Activated CD4-positive, alpha-beta memory T cell treated with anti-CD3 and anti-CD28 coated beads, Interleukin-2, amount 10 ng/mL, durations not matched to agents 7 days and 5 days (primary cell): ENCODE measurements around the gene GLT8D1. TPM values are rescaled to one million over a fixed set of nuclear protein-coding genes. Genes with fewer than 3 reads are reported as not detected.

Experiments used
- CTCF ChIA-PET: fragments of 350-600 bp; sonication (Branson Sonifier 250); formaldehyde crosslinking; loops from one replicate; lab custom pipeline; 2021; ENCODE audit warnings: antibody characterized with exemption, inconsistent platforms; lab: Charles Lee
- POLR2A ChIA-PET: fragments of 350-600 bp; sonication (Branson Sonifier 250); formaldehyde crosslinking; loops from one replicate; lab custom pipeline; 2021; ENCODE audit warnings: antibody characterized with exemption; lab: Charles Lee
- DNase-seq: peaks from one replicate; pipeline ENCODE4 v3.0.0-alpha.2; 2020
- H3K27ac Mint-ChIP-seq: one replicate; pipeline ENCODE4 v1.8.0; 2021; ENCODE audit warnings: mild to moderate bottlenecking, mixed read lengths
- H3K27me3 Mint-ChIP-seq: one replicate; pipeline ENCODE4 v1.8.0; 2021; ENCODE audit warnings: mixed read lengths
- H3K36me3 Mint-ChIP-seq: one replicate; pipeline ENCODE4 v1.8.0; 2021; ENCODE audit warnings: low read depth, mixed read lengths
- H3K4me1 Mint-ChIP-seq: one replicate; pipeline ENCODE4 v1.8.0; 2021; ENCODE audit warnings: mixed read lengths
- H3K4me3 Mint-ChIP-seq: one replicate; pipeline ENCODE4 v1.8.0; 2021; ENCODE audit warnings: mild to moderate bottlenecking, mixed read lengths
- H3K9me3 Mint-ChIP-seq: one replicate; pipeline ENCODE4 v1.8.0; 2021; ENCODE audit warnings: mixed read lengths
- total RNA-seq, 2 experiments: library from RNA; stranded (reverse); gene quantifications; one replicate each; pipeline ENCODE4 v1.2.3, GENCODE V29; 2021

GLT8D1 gene
- total RNA-seq, 2 experiments from 2014 or later, result 43.4 to 46.7 TPM

- H3K27ac Mint-ChIP-seq, result peak overlapping the region; percentile 86
- peaks cover 61% of the 10 kb centered on the region for H3K36me3 Mint-ChIP-seq
- ChIA-PET POLR2A (interaction anchor here (0.6 to 2.3 kb wide), 3 partner anchors 11 to 16 kb away, joined by 3 to 12 read pairs (median 4); partner anchors contain the start of gene PBRM1), CTCF (interaction anchor here (0.9 to 1.0 kb wide), 2 partner anchors 13 to 34 kb away, joined by 3 to 5 read pairs; no protein-coding TSS in a partner anchor)
- peak; percentile 71 for DNase-seq
- H3K4me3 Mint-ChIP-seq, result peak overlapping the region; percentile 43
- H3K4me1 Mint-ChIP-seq, result peaks cover 30% of the 10 kb centered on the region
- H3K27me3 Mint-ChIP-seq, result no peaks in the 10 kb centered on the region
- H3K9me3 Mint-ChIP-seq, result no peaks in the 10 kb centered on the region
Measured at GRCh38 chr3:52670621-52671521, 34.7 kb downstream of the GLT8D1 start.

GRCh38 chr3:52663098-52663497 lies 42.5 kb downstream of the GLT8D1 start:
- CTCF ChIA-PET, result interaction anchor here (0.6 kb wide), 1 partner anchor 68 kb away, joined by 4 read pairs; no protein-coding TSS in a partner anchor
- H3K4me3 Mint-ChIP-seq, result no peak overlapping the region
- H3K4me1 Mint-ChIP-seq, result no peaks in the 10 kb centered on the region
- H3K36me3 Mint-ChIP-seq, result peaks cover 60% of the 10 kb centered on the region
- POLR2A ChIA-PET, result no interaction called here
- no peak for DNase-seq
- no peak overlapping the region for H3K27ac Mint-ChIP-seq
- no peaks in the 10 kb centered on the region for H3K27me3 Mint-ChIP-seq
- no peaks in the 10 kb centered on the region for H3K9me3 Mint-ChIP-seq

GRCh38 chr3:52660046-52660445 lies 45.5 kb downstream of the GLT8D1 start:
- Mint-ChIP-seq H3K4me1 (peaks cover 1% of the 10 kb centered on the region), H3K27ac (no peak overlapping the region), H3K27me3 (no peaks in the 10 kb centered on the region), H3K36me3 (peaks cover 62% of the 10 kb centered on the region), H3K9me3 (no peaks in the 10 kb centered on the region), H3K4me3 (no peak overlapping the region)
- POLR2A ChIA-PET, result no interaction called here
- DNase-seq, result no peak
- CTCF ChIA-PET, result no interaction called here

GRCh38 chr3:52655895-52656294 lies 49.7 kb downstream of the GLT8D1 start:
- H3K36me3 Mint-ChIP-seq, result peaks cover 48% of the 10 kb centered on the region
- no peaks in the 10 kb centered on the region for H3K27me3 Mint-ChIP-seq
- no peak for DNase-seq
- H3K9me3 Mint-ChIP-seq, result no peaks in the 10 kb centered on the region
- H3K27ac Mint-ChIP-seq, result no peak overlapping the region
- POLR2A ChIA-PET, result no interaction called here
- CTCF ChIA-PET, result no interaction called here
- H3K4me3 Mint-ChIP-seq, result no peak overlapping the region
- peaks cover 5% of the 10 kb centered on the region for H3K4me1 Mint-ChIP-seq

- Mint-ChIP-seq H3K9me3 (no peaks in the 10 kb centered on the region), H3K4me3 (no peak overlapping the region), H3K4me1 (peaks cover 13% of the 10 kb centered on the region), H3K27me3 (no peaks in the 10 kb centered on the region), H3K36me3 (peaks cover 62% of the 10 kb centered on the region), H3K27ac (no peak overlapping the region)
- ChIA-PET POLR2A (interaction anchor here (0.8 to 1.5 kb wide), 4 partner anchors 9 to 39 kb away, joined by 3 to 6 read pairs (median 4); no protein-coding TSS in a partner anchor), CTCF (interaction anchor here (0.7 to 1.1 kb wide), 2 partner anchors 10 to 26 kb away, joined by 3 read pairs; no protein-coding TSS in a partner anchor)
- DNase-seq, result no peak
Measured at GRCh38 chr3:52651592-52651991, 54.0 kb downstream of the GLT8D1 start.

- peak overlapping the region; percentile 17 for H3K27ac Mint-ChIP-seq
- H3K4me1 Mint-ChIP-seq, result peaks cover 12% of the 10 kb centered on the region
- H3K4me3 Mint-ChIP-seq, result no peak overlapping the region
- DNase-seq, result no peak
- H3K36me3 Mint-ChIP-seq, result peaks cover 60% of the 10 kb centered on the region
- ChIA-PET CTCF (interaction anchor here (0.6 kb wide), 1 partner anchor 42 kb away, joined by 4 read pairs; no protein-coding TSS in a partner anchor), POLR2A (no interaction called here)
- no peaks in the 10 kb centered on the region for H3K27me3 Mint-ChIP-seq
- no peaks in the 10 kb centered on the region for H3K9me3 Mint-ChIP-seq
Measured at GRCh38 chr3:52650439-52650838, 55.2 kb downstream of the GLT8D1 start.

GRCh38 chr3:52649461-52650210 lies 56.0 kb downstream of the GLT8D1 start:
- ChIA-PET CTCF (interaction anchor here (0.6 kb wide), 1 partner anchor 43 kb away, joined by 4 read pairs; no protein-coding TSS in a partner anchor), POLR2A (no interaction called here)
- no peaks in the 10 kb centered on the region for H3K9me3 Mint-ChIP-seq
- H3K4me1 Mint-ChIP-seq, result peaks cover 12% of the 10 kb centered on the region
- DNase-seq, result no peak
- peaks cover 62% of the 10 kb centered on the region for H3K36me3 Mint-ChIP-seq
- H3K4me3 Mint-ChIP-seq, result no peak overlapping the region
- H3K27me3 Mint-ChIP-seq, result no peaks in the 10 kb centered on the region
- H3K27ac Mint-ChIP-seq, result peak overlapping the region; percentile 23

GRCh38 chr3:52645549-52645948 lies 60.0 kb downstream of the GLT8D1 start:
- H3K36me3 Mint-ChIP-seq, result peaks cover 65% of the 10 kb centered on the region
- H3K4me1 Mint-ChIP-seq, result peaks cover 5% of the 10 kb centered on the region
- H3K27me3 Mint-ChIP-seq, result no peaks in the 10 kb centered on the region
- no peak overlapping the region for H3K4me3 Mint-ChIP-seq
- DNase-seq, result no peak
- H3K27ac Mint-ChIP-seq, result no peak overlapping the region
- CTCF ChIA-PET, result no interaction called here
- POLR2A ChIA-PET, result no interaction called here
- no peaks in the 10 kb centered on the region for H3K9me3 Mint-ChIP-seq

Other genes with a start within 250 kb of the GLT8D1 start
- gene STAB1, start 210.5 kb downstream of the GLT8D1 start, total RNA-seq, result not detected
- gene NT5DC2, start 171.9 kb downstream of the GLT8D1 start, total RNA-seq, result 10 to 100 TPM; 26.2 to 28.1 TPM
- 10 to 100 TPM in 1 of 2 experiments, 1 to 10 TPM in 1; 8.7 to 10.7 TPM for gene UQCC5, start 169.2 kb downstream of the GLT8D1 start, total RNA-seq
- gene PBRM1, start 19.9 kb downstream of the GLT8D1 start, total RNA-seq, result 10 to 100 TPM; 69.0 to 70.2 TPM
- 10 to 100 TPM; 66.8 to 67.5 TPM for gene GNL3, start 19.8 kb downstream of the GLT8D1 start, total RNA-seq
- 100 to 1,000 TPM; 107 to 108 TPM for gene SPCS1, start 315 bp upstream of the GLT8D1 start, total RNA-seq
- 10 to 100 TPM; 17.8 to 19.1 TPM for gene NEK4, start 65.1 kb upstream of the GLT8D1 start, total RNA-seq
- not detected for gene ITIH1, start 71.8 kb upstream of the GLT8D1 start, total RNA-seq
- not detected for gene ITIH3, start 89.0 kb upstream of the GLT8D1 start, total RNA-seq
- 10 to 100 TPM; 16.0 to 16.2 TPM for gene ITIH4, start 124.9 kb upstream of the GLT8D1 start, total RNA-seq
- 1 to 10 TPM; 3.3 to 4.4 TPM for gene MUSTN1, start 129.2 kb upstream of the GLT8D1 start, total RNA-seq
- gene STIMATE, start 191.8 kb upstream of the GLT8D1 start, total RNA-seq, result 10 to 100 TPM; 31.9 to 34.7 TPM